ENCODE results near the gene LRRC53. TPM values are rescaled to one million over a fixed set of nuclear protein-coding genes. Genes with fewer than 3 reads are reported as not detected.

The LRRC53 gene
- total RNA-seq, 4 donors from 2014 or later, result not detected

DNA sequence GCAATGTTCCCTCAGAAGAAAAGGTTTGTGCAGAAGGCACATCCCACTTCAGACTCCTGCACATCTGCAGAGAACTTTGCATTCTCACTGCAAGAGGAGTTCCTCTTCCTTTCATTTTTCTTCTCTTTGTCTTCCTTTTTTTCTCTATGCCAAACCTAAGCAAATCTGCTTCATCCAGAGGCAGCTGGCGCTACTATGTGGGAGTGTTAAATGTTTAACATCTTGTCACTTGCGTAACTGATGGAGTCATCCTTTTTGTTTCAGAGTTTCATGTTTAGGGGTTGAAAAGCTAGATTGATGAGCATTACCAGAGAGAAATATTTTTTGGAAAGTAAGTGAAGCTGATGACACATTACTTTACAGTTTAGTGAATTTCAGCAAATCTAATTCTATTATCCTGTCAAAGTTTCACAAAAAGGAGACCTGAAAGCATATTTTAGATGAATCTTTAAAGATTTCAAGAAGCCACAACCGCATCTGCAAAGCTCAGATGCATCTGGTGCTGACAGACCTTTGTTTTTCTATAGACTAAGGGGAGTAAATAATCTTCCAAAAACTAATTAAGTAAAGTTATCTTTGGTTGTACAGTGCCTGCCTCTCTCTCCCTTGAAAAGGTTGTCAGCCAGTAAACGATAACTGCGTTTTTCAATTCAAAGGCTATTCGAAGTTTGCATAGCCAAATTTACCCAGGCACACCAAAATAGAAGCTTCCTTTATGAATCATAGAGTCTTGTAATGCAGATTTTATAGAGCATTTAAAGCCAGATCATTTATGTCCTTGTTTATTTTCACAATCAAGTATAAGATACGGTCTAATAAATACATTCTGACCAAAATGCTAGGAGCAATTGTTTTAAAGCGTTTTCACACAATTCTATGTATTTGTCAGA lies 1.2 kb upstream of the LRRC53 start:
- WGBS, 2 donors (ENCODE audit: low coverage in 1 of 2), result 64 to 70% methylated on average over 8 of the region's 8 CpGs
- Histone ChIP-seq H3K9me3 (no peaks in the 10 kb centered on the region), H3K4me3 (no peak overlapping the region), H3K27ac (no peak overlapping the region), H3K4me1 (no peaks in the 10 kb centered on the region), H3K36me3 (no peaks in the 10 kb centered on the region), H3K27me3 (no peaks in the 10 kb centered on the region)
- intact Hi-C loops (cut with DNase I; ENCODE audit: low total_unique reads) (no loop called here), in situ Hi-C loops (cut with MboI; ENCODE audit: low pct_ligation_motif_present in 1 of 4, low pct_unique_long_range_greater_than_20kb in 1 of 4, low sequenced_read_pairs in 3 of 4) (no loop called here)
- TF ChIP-seq, protein P1, sequence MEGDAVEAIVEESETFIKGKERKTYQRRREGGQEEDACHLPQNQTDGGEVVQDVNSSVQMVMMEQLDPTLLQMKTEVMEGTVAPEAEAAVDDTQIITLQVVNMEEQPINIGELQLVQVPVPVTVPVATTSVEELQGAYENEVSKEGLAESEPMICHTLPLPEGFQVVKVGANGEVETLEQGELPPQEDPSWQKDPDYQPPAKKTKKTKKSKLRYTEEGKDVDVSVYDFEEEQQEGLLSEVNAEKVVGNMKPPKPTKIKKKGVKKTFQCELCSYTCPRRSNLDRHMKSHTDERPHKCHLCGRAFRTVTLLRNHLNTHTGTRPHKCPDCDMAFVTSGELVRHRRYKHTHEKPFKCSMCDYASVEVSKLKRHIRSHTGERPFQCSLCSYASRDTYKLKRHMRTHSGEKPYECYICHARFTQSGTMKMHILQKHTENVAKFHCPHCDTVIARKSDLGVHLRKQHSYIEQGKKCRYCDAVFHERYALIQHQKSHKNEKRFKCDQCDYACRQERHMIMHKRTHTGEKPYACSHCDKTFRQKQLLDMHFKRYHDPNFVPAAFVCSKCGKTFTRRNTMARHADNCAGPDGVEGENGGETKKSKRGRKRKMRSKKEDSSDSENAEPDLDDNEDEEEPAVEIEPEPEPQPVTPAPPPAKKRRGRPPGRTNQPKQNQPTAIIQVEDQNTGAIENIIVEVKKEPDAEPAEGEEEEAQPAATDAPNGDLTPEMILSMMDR (IDR thresholded peaks at IDR 0.05), result no peak
- TF ChIP-seq EP300 (IDR thresholded peaks at IDR 0.05; ENCODE audit: low read depth) (no peak), POLR2A (IDR thresholded peaks at IDR 0.05) (no peak), POLR2AphosphoS5 (IDR thresholded peaks at IDR 0.05) (no peak)
- no peak for DNase-seq

DNA sequence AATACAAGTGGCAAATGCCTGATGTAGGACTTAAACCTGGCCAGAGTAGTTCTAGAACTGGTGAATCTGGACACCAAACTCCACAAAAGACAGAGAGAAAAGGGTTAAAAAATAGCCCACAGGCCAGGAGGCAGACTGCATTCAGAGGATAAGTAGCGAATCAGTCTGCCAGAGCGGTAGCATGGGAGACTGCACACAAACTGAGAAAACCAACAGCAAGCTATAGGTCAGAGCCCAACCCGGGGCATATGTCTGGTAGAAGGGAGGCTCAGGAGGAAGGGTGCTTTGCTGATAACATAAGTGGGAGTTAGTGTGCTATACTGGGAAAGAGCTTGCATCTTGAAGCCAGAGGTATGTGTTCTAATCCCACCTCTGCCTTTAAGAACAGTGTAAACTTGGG lies 4.0 kb downstream of the LRRC53 start:
- no peaks in the 10 kb centered on the region for H3K27me3 ChIP-seq
- no peak overlapping the region for H3K4me3 ChIP-seq
- 48 to 60% methylated on average over 1 to 3 of the region's 3 CpGs for WGBS, 2 donors (ENCODE audit: low coverage in 1 of 2)
- H3K27ac ChIP-seq, result no peak overlapping the region
- in situ Hi-C loops (cut with MboI; ENCODE audit: low pct_ligation_motif_present in 1 of 4, low pct_unique_long_range_greater_than_20kb in 1 of 4, low sequenced_read_pairs in 3 of 4), result no loop called here
- TF ChIP-seq POLR2AphosphoS5 (IDR thresholded peaks at IDR 0.05) (no peak), EP300 (IDR thresholded peaks at IDR 0.05; ENCODE audit: low read depth) (no peak), POLR2A (IDR thresholded peaks at IDR 0.05) (no peak)
- TF ChIP-seq, protein P1 (IDR thresholded peaks at IDR 0.05), result no peak
- intact Hi-C loops (cut with DNase I; ENCODE audit: low total_unique reads), result no loop called here
- no peak for DNase-seq
- no peaks in the 10 kb centered on the region for H3K36me3 ChIP-seq
- no peaks in the 10 kb centered on the region for H3K4me1 ChIP-seq
- H3K9me3 ChIP-seq, result no peaks in the 10 kb centered on the region

DNA sequence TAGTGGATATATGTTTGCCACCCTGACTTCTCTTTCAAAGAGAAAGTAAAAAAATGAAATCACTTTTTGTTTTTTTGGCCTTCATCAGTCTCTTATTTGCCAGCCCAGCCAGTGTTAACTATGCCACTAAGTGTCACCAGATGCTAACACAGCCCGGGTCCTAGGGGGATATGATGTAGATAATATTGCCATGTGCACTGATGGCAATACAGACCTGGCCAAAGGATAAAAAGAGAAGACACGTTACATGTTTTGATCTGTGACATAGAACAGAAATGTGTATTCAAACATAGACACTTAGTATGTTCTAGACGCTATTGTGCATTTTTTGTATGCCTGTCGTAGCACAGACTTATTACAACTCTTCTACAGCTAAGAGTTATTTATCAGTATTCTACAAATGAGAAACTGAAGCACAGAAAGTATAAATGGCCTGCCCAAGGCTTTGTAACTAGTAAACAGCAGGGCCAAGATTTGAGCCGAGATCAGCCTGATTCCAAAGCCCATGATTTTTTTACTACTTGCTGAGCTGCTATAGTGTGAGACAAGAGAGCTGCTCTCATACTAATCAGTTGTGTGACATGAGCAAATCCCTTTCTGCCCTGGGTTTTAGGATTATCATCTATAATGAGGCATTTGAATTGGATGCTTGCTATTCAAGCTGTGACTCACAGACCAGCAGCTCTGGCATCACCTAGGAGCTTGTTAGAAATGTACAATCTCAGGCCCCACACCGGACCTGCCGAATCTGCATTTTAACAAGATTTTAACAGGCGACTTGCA lies 6.3 kb downstream of the LRRC53 start:
- H3K4me3 ChIP-seq, result no peak overlapping the region
- intact Hi-C loops (cut with DNase I; ENCODE audit: low total_unique reads), result no loop called here
- no peaks in the 10 kb centered on the region for H3K4me1 ChIP-seq
- no peak for TF ChIP-seq POLR2A (IDR thresholded peaks at IDR 0.05)
- H3K36me3 ChIP-seq, result no peaks in the 10 kb centered on the region
- no peaks in the 10 kb centered on the region for H3K9me3 ChIP-seq
- H3K27me3 ChIP-seq, result no peaks in the 10 kb centered on the region
- in situ Hi-C loops (cut with MboI; ENCODE audit: low pct_ligation_motif_present in 1 of 4, low pct_unique_long_range_greater_than_20kb in 1 of 4, low sequenced_read_pairs in 3 of 4), result no loop called here
- WGBS, 2 donors (ENCODE audit: low coverage in 1 of 2), result 76 to 77% methylated on average over 6 to 8 of the region's 8 CpGs
- no peak for DNase-seq
- H3K27ac ChIP-seq, result no peak overlapping the region

DNA sequence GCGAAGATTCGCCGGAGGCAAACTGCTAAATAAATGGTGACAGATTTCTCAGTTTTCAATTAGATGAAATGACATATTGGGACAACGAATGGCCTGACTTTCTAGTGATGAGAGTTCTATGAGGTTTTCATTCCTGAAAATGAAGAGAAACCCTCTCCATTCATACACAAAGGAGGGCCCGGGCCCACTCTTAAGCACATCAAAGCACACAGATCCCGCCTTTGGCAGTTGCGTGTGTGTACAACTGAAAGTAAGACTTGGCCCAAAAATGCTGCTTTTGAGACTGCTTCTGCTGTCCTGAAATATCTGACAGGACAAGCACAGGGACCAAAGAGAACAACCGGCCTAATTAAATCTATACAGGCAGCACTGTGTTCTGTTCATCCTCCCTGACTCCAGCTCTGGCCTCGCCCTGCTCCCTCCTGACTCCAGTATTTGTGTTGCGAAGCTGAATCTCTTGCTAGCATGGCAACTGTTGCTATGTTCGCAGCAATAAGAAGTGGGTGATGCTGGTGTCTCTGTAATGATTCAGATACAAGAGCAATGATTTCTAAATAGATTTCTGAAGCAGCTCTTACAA lies 7.4 kb downstream of the LRRC53 start:
- TF ChIP-seq POLR2A (IDR thresholded peaks at IDR 0.05) (no peak), EP300 (IDR thresholded peaks at IDR 0.05; ENCODE audit: low read depth) (no peak), POLR2AphosphoS5 (IDR thresholded peaks at IDR 0.05) (no peak)
- TF ChIP-seq, protein P1 (IDR thresholded peaks at IDR 0.05), result no peak
- in situ Hi-C loops (cut with MboI; ENCODE audit: low pct_ligation_motif_present in 1 of 4, low pct_unique_long_range_greater_than_20kb in 1 of 4, low sequenced_read_pairs in 3 of 4), result no loop called here
- no peaks in the 10 kb centered on the region for H3K9me3 ChIP-seq
- H3K27ac ChIP-seq, result no peak overlapping the region
- no peak for DNase-seq
- no peaks in the 10 kb centered on the region for H3K27me3 ChIP-seq
- 69 to 72% methylated on average over 8 to 11 of the region's 11 CpGs for WGBS, 2 donors (ENCODE audit: low coverage in 1 of 2)
- H3K4me3 ChIP-seq, result no peak overlapping the region
- intact Hi-C loops (cut with DNase I; ENCODE audit: low total_unique reads), result no loop called here
- no peaks in the 10 kb centered on the region for H3K4me1 ChIP-seq
- no peaks in the 10 kb centered on the region for H3K36me3 ChIP-seq
